Progenitor cell of endocrine pancreas (in vitro differentiated cells): ENCODE results near the gene NPC1L1. TPM values are rescaled to one million over a fixed set of nuclear protein-coding genes. Genes with fewer than 3 reads are reported as not detected.

ENCODE experiments used
- DNase-seq: peaks from one replicate; pipeline ENCODE4 v3.0.0; 2021; ENCODE audit warnings: low spot score; ENCODE audit not compliant: unreplicated experiment
- H3K27ac Mint-ChIP-seq: 2 replicates; pipeline ENCODE4 v1.8.0; 2021; ENCODE audit warnings: mild to moderate bottlenecking, moderate library complexity, mixed read lengths
- H3K27me3 Mint-ChIP-seq: 2 replicates; pipeline ENCODE4 v1.8.0; 2021; ENCODE audit warnings: mixed read lengths
- H3K36me3 Mint-ChIP-seq: 2 replicates; pipeline ENCODE4 v1.8.0; 2022; ENCODE audit warnings: mixed read lengths; ENCODE audit not compliant: insufficient read depth
- H3K4me1 Mint-ChIP-seq: 2 replicates; pipeline ENCODE4 v1.8.0; 2021; ENCODE audit warnings: low read depth, mixed read lengths
- H3K4me3 Mint-ChIP-seq: 2 replicates; pipeline ENCODE4 v1.8.0; 2021; ENCODE audit warnings: low read depth, mild to moderate bottlenecking, moderate library complexity, mixed read lengths
- H3K9me3 Mint-ChIP-seq: 2 replicates; pipeline ENCODE4 v1.8.0; 2021; ENCODE audit warnings: low read depth, mixed read lengths
- CTCF ChIP-seq: fragments of 200-600 bp; sonication (generic); IDR thresholded peaks from one replicate; pipeline ENCODE4 v1.5.0; 2021; ENCODE audit warnings: antibody characterized with exemption, mild to moderate bottlenecking; ENCODE audit not compliant: unreplicated experiment
- total RNA-seq: library from RNA; stranded (reverse); gene quantifications from 2 replicates; pipeline ENCODE4 v1.2.1, GENCODE V29; 2021

NPC1L1 gene
- total RNA-seq, 1 donor from 2014 or later = 21.0 TPM

GRCh38 chr7:44498230-44498954, 42.7 kb downstream of the NPC1L1 start:
- H3K4me1 Mint-ChIP-seq = no peaks in the 10 kb centered on the region

GRCh38 chr7:44497155-44498027, 43.7 kb downstream of the NPC1L1 start:
- no peaks in the 10 kb centered on the region for H3K36me3 Mint-ChIP-seq
- H3K27me3 Mint-ChIP-seq = peaks cover 14% of the 10 kb centered on the region
- no peak overlapping the region for H3K27ac Mint-ChIP-seq
- H3K4me1 Mint-ChIP-seq = no peaks in the 10 kb centered on the region
- TF ChIP-seq CTCF = no peak
- H3K9me3 Mint-ChIP-seq = no peaks in the 10 kb centered on the region
- no peak for DNase-seq
- no peak overlapping the region for H3K4me3 Mint-ChIP-seq

More at GRCh38 chr7:44498230-44498954, 42.7 kb downstream of the NPC1L1 start:
- no peak for TF ChIP-seq CTCF
- H3K9me3 Mint-ChIP-seq = no peaks in the 10 kb centered on the region
- H3K36me3 Mint-ChIP-seq = no peaks in the 10 kb centered on the region
- DNase-seq = no peak
- H3K4me3 Mint-ChIP-seq = no peak overlapping the region
- no peak overlapping the region for H3K27ac Mint-ChIP-seq
- H3K27me3 Mint-ChIP-seq = peaks cover 17% of the 10 kb centered on the region

- no peak for TF ChIP-seq CTCF
- no peaks in the 10 kb centered on the region for H3K9me3 Mint-ChIP-seq
- H3K27me3 Mint-ChIP-seq = peaks cover 6% of the 10 kb centered on the region
- DNase-seq = no peak
- H3K4me3 Mint-ChIP-seq = no peak overlapping the region
- H3K27ac Mint-ChIP-seq = no peak overlapping the region
- H3K4me1 Mint-ChIP-seq = no peaks in the 10 kb centered on the region
- H3K36me3 Mint-ChIP-seq = no peaks in the 10 kb centered on the region
These were observed 44.7 kb downstream of the NPC1L1 start for GRCh38 chr7:44496385-44496784.

- H3K36me3 Mint-ChIP-seq = no peaks in the 10 kb centered on the region
- H3K4me3 Mint-ChIP-seq = no peak overlapping the region
- no peaks in the 10 kb centered on the region for H3K9me3 Mint-ChIP-seq
- no peak for TF ChIP-seq CTCF
- DNase-seq = no peak
- H3K4me1 Mint-ChIP-seq = peaks cover 4% of the 10 kb centered on the region
- peaks cover 6% of the 10 kb centered on the region for H3K27me3 Mint-ChIP-seq
- H3K27ac Mint-ChIP-seq = no peak overlapping the region
These were observed 46.2 kb downstream of the NPC1L1 start for GRCh38 chr7:44494960-44495359.

GRCh38 chr7:44491229-44491628, 49.9 kb downstream of the NPC1L1 start:
- H3K27me3 Mint-ChIP-seq = peaks cover 3% of the 10 kb centered on the region
- peak overlapping the region; percentile 83 for H3K4me3 Mint-ChIP-seq
- no peak for DNase-seq
- H3K27ac Mint-ChIP-seq = peak overlapping the region; percentile 96
- no peaks in the 10 kb centered on the region for H3K9me3 Mint-ChIP-seq
- H3K4me1 Mint-ChIP-seq = peaks cover 27% of the 10 kb centered on the region
- TF ChIP-seq CTCF = no peak
- H3K36me3 Mint-ChIP-seq = peaks cover 2% of the 10 kb centered on the region
